ENCODE results near the gene PDZD4. TPM values are rescaled to one million over a fixed set of nuclear protein-coding genes. Genes with fewer than 3 reads are reported as not detected.

Gene PDZD4
- total and polyA plus RNA-seq, 9 of the 15 experiments (the other 6 are each of a cell fraction or from before 2014, with no cell fraction given) = 0.05 to 0.38 (median 0.07) TPM; not detected in 5

- no peak for TF ChIP-seq TCF15 (CRISPR knock-in tag; IDR thresholded peaks at IDR 0.05)
- TF ChIP-seq ZNF57 (CRISPR knock-in tag; IDR thresholded peaks at IDR 0.05) = no peak
- no peak for TF ChIP-seq FOSL1 (tag; conservative IDR thresholded peaks at IDR 0.05)
- TF ChIP-seq RBM15 (IDR thresholded peaks at IDR 0.05; ENCODE audit: insufficient read depth, low read length) = no peak
- no peak for TF ChIP-seq HDAC2 (IDR thresholded peaks at IDR 0.05)
- TF ChIP-seq NCOA4 (IDR thresholded peaks at IDR 0.05; ENCODE audit: partially characterized antibody) = no peak
- peak; percentile 22 for TF ChIP-seq TAF1 (IDR thresholded peaks at IDR 0.05; ENCODE audit: control insufficient read depth, extremely low read depth, insufficient read depth, low read length, severe bottlenecking)
- TF ChIP-seq ZBTB26 (CRISPR knock-in tag; IDR thresholded peaks at IDR 0.05) = no peak
- no peak for TF ChIP-seq ZFP30 (CRISPR knock-in tag; IDR thresholded peaks at IDR 0.05; ENCODE audit: borderline replicate concordance)
- no peak for TF ChIP-seq NR0B1 (IDR thresholded peaks at IDR 0.05; ENCODE audit: partially characterized antibody)
- no peak for TF ChIP-seq NFYB (IDR thresholded peaks at IDR 0.05; ENCODE audit: extremely low read depth, insufficient read length)
- TF ChIP-seq MYC (IDR thresholded peaks at IDR 0.05; ENCODE audit: low read depth, low read length) = no peak
- TF ChIP-seq MYC (CRISPR knock-in tag; IDR thresholded peaks at IDR 0.05; ENCODE audit: borderline replicate concordance, low read depth) = no peak
These were observed 23.0 kb upstream of the PDZD4 start (continued) for GRCh38 chrX:153853180-153853901.

Measured in K562 (cell line).